ENCODE data around the gene DPH1.

The DPH1 gene

GRCh38 chr17:2061441-2061958, 31.5 kb downstream of the DPH1 start:
- TF ChIP-seq ZFX (IDR thresholded peaks at IDR 0.05) (no peak), CTCF (conservative IDR thresholded peaks at IDR 0.05) (no peak)
- no peak overlapping the region for H3K27ac ChIP-seq

- no peak overlapping the region for H3K27ac ChIP-seq
- TF ChIP-seq ZFX (IDR thresholded peaks at IDR 0.05) (no peak), CTCF (conservative IDR thresholded peaks at IDR 0.05) (no peak)
Observed at GRCh38 chr17:2062571-2063183, 32.7 kb downstream of the DPH1 start.

GRCh38 chr17:2063261-2064146, 33.6 kb downstream of the DPH1 start:
- H3K27ac ChIP-seq, result no peak overlapping the region

DNA sequence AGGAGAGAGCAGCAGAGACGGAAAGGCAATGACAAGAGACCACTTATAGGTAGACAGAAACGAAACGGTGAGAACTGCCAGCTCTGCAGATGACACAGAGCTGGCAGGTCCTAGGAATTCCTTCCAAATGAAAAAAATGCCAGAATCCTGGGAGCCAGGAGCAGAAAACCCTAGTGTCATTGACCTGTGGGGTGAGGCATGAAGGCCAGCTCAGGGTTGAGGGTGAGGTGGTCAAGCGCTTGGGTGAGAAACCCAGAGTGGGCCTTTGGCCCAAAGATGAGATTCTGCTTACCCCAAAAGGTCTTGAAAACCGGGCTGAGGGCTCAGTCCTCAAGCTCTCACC, 34.2 kb downstream of the DPH1 start:
- no peak overlapping the region for H3K27ac ChIP-seq
- TF ChIP-seq CTCF (conservative IDR thresholded peaks at IDR 0.05) (no peak), ZFX (IDR thresholded peaks at IDR 0.05) (no peak)

More at GRCh38 chr17:2063261-2064146, 33.6 kb downstream of the DPH1 start:
- TF ChIP-seq ZFX (IDR thresholded peaks at IDR 0.05) (no peak), CTCF (conservative IDR thresholded peaks at IDR 0.05) (no peak)

DNA sequence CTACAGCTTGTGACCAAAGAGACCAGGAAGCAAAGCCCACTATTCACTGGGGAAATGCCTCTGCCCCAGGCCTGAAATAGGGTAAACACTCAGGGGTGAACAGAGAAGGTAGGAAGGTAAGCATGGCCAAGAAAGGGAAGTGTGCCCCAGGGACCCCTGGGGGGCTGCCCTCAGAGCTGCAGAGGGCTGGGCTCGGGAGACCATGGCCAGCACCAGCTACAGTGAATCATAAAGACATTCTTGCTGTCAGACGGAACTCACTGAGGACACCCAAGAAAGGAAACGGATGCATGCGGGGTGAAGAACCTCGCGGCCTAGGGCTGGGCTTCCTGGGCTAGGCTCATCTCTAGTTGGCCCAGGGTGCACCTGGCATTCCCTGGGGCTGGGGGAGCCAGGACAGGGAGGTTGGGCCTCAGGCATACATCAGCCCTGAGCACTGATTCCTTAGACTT, 34.6 kb downstream of the DPH1 start:
- H3K27ac ChIP-seq, result no peak overlapping the region
- TF ChIP-seq CTCF (conservative IDR thresholded peaks at IDR 0.05) (no peak), ZFX (IDR thresholded peaks at IDR 0.05) (no peak)

GRCh38 chr17:2064980-2065785, 35.2 kb downstream of the DPH1 start:
- TF ChIP-seq CTCF (conservative IDR thresholded peaks at IDR 0.05) (no peak; the same call in 1 of the 2 replicates), ZFX (IDR thresholded peaks at IDR 0.05) (no peak)
- no peak overlapping the region for H3K27ac ChIP-seq

Measured in C4-2B (cell line).